H54 (cell line): ENCODE data around the gene FAM120AOS.

Experiments used
- DNase-seq: peaks from one replicate; pipeline ENCODE4 v3.0.0; 2011; ENCODE audit warnings: low spot score, mixed read lengths; ENCODE audit not compliant: insufficient read length
- FAIRE-seq: peaks from 3 replicates; lab custom pipeline; 2011; peaks lifted over from hg19 to GRCh38; lab: Jason Lieb, UNC
- POLR2A ChIP-seq: IDR thresholded peaks from 2 replicates; pipeline ENCODE4 v1.6.1; 2011; ENCODE audit warnings: low read depth, mild to moderate bottlenecking, low read length

Gene FAM120AOS

GRCh38 chr9:93413530-93413929, 39.9 kb downstream of the FAM120AOS start:
- no peak for FAIRE-seq
- no peak for DNase-seq
- TF ChIP-seq POLR2A: no peak

GRCh38 chr9:93406371-93406770, 47.0 kb downstream of the FAM120AOS start:
- no peak for DNase-seq
- FAIRE-seq: no peak
- TF ChIP-seq POLR2A: no peak

GRCh38 chr9:93398471-93398870, 54.9 kb downstream of the FAM120AOS start:
- FAIRE-seq: no peak
- no peak for DNase-seq
- TF ChIP-seq POLR2A: no peak

GRCh38 chr9:93397661-93398373, 55.6 kb downstream of the FAM120AOS start:
- no peak for FAIRE-seq

More at GRCh38 chr9:93397661-93398373, 55.6 kb downstream of the FAM120AOS start:
- no peak for DNase-seq
- no peak for TF ChIP-seq POLR2A
